Hematopoietic multipotent progenitor cell (in vitro differentiated cells): Measurements from ENCODE around the gene LIPE. TPM values are rescaled to one million over a fixed set of nuclear protein-coding genes. Genes with fewer than 3 reads are reported as not detected.

Experiments
- DNase-seq, 3 donors: peaks; one replicate each; pipeline ENCODE4 v3.0.0-alpha.2; 2011 to 2015; ENCODE audit warnings: low read depth in 2 of 3, low spot score in 2 of 3
- total RNA-seq: library from RNA; depleted of rRNA; stranded (reverse); fragments of >200 nt; gene quantifications from one replicate; pipeline ENCODE4 v1.2.3, GENCODE V29; 2012

Gene LIPE
- total RNA-seq, 1 donor, result 9.2 TPM

DNA sequence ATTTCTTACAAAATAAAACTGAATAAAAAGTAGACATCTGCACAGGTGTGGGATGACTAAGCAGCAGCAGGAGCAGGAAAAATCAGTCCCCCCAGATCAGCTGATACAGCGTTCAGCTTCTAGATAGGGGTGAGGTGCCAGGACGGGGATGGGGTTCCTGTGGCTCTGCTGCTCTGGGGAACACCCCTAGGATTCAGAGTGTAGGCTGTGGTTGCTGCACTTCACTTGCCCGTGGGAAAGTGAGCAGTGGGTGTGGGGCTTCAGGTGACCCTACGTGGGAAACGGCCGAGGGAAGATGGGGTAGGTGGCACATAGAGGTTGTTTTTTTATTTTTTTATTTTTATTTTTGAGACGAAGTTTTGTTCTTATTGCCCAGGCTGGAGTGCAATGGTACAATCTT is 18.8 kb upstream of the LIPE start:
- no peak for DNase-seq

DNA sequence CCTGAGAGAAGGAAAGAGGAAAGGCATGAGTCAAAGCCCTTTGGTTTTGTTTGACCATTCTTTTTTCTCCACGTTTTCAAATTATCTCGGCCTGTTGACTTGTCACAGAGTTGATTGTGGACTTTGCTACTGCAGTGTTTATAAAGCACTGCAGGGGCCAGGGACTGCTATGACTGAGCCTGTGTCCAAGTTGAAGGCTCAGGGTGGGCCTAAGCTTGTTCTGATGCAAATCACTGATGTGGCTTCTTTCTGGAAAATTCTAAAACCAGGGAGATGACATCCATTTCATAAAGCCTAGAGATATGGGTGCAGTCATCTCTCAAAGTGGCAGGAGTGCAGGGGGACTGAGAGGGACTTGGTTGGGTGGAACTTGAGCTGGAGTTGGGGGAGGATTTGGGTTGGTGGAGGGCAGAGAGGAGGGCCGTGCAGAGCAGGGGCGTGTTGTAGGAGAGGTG is 16.8 kb upstream of the LIPE start:
- DNase-seq, result no peak

DNA sequence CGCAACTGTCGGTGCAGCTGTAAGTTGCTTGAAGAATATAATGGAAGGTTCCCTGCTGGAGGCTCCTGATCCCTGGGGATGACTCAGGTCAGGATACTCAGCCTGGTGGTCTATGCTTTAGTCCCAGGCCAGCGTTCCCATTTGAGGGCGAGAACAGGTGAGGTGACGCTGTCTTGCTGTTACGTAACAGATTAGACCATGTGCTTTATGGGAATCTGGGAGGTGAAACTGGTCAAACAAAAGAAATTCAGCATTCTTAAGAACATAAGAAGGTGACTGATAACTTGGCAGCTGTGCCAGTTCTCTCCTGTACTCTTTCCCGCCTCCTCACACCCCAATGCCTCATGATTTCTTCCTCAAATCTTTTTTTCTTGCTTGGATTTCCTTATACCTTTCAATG is 15.6 kb upstream of the LIPE start, which contains the start of gene CXCL17:
TSS of gene CXCL17 (minus strand) at position 114 of the 400 bp plus-strand sequence. CDS start 114 bp downstream, outside the sequence.
- DNase-seq, result no peak

DNA sequence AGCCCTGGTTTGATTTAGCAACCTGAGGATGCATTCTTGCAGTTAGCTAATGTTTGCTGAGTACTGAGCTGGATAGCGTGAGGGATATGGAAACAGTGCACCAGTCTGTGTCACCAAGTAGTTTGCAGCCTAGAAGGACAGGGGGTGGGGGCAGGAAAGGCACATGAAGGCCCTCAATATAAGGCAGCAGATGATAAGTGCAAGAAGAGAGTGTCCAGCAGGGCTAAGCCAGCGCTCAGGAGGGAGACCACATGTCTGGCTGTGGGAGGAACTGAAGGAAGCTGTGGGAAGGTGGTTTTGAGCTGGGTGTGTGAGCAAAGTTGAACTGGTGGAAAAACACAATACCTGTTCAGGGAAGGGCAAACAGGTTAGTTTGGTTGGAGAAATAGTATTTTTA is 13.9 kb upstream of the LIPE start:
- peak in 2 of 3 donors; percentile 31 to 57 for DNase-seq

DNA sequence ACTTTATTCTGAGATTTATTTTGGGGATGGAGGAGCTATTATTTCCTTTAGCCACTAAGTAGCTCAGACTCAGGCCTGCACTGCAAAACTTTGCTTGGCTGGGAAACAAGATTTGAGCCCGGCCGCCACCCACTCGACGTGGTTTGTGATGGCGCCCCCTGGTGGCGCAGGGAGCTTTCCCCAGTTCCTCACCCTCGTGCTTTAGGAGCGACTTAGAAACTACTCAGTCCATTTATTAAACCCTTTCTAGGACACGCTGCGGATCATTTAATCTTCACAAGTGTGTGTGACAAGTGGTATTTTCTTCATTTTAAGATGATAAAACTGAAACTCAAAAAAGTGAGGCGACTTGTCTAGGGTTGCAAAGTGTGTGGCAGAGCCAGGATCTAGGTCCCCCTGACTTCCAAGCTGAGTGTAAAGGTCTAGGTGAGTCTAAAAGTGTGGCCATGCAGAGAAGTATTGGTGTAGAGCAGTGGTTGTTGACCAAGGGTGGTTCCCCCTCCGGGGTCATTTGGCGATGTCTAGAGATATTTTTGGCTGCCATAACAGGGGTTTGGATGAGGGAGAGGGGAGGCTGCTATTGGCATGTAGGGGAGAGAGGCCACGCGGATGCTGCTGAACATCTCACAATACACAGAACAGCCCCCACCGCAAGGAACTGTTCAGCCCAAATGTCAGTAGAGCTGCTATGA is 13.3 kb upstream of the LIPE start:
- DNase-seq, result peak; percentile 76 to 85 (median 77)

DNA sequence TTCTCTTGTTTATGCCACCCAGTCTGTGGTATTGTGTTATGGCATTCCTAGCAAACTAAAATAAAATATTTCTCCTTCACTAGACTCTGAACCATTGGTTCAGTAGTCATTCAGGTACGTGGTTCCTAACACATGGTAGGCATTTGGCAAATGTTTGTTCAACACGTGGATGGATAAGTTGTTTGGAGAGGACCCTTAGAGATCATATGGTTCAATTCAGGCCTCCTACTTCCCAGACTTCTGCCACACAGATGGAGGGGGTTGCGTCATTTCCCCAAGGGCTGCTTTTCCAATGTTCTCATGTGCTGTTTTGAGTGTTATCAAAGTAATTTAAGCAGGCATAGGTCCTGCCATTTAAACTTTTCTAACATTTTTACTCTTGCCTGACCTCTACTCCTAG is 8.8 kb upstream of the LIPE start:
- DNase-seq, result no peak

DNA sequence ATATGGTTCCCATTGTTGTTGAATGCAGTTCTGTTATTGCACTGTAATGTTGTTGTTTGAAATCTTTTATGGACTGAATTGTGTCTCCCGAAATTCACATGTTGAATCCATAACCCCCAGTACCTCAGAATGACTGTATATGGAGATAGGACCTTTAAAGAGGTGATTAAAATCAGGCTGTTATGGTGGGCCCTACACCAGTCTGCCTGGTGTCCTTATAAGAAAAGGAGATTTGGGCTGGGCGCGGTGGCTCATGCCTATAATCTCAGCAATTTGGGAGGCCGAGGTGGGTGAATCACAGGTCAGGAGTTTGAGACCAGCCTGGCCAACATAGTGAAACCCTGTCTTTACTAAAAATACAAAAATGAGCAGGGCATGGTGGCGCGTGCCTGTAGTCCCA is 8.1 kb upstream of the LIPE start:
- DNase-seq, result no peak

DNA sequence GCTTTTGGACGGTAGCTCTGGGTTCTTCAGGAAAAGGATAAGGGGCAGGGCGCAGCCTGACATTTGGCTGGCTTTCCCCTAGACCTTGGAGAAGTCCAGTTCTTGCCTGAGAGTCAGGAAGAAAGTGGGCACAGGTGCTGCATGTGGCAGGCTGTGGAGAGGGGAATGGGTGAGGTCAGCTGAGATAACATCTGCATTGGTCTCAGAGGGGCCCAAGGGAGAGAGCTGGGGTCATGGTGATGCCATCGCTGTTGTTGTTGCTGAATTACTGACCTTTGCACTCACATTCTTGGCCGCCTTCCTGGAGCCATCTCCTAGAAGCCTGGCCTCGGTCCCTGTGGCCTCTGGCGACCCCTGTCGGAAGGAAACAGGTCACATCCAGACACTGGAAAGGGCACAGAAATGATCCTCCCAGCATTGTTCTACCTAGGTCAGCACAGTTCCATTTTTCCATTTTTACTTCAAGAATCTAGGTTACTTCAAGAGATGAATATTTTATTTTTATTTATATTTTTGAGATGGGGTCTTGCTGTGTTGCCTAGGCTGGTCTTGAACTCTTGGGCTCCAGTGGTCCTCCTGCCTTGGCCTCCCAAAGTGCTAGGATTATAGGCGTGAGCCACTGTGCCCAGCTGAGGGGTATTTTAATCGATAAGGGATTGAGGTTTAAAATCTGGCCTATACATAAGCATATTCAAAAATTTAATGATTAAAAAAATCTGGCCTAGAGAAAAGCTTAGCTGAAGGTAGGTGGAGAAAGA is 6.5 kb upstream of the LIPE start:
- DNase-seq, result peak in 2 of 3 donors; percentile 43 to 63

DNA sequence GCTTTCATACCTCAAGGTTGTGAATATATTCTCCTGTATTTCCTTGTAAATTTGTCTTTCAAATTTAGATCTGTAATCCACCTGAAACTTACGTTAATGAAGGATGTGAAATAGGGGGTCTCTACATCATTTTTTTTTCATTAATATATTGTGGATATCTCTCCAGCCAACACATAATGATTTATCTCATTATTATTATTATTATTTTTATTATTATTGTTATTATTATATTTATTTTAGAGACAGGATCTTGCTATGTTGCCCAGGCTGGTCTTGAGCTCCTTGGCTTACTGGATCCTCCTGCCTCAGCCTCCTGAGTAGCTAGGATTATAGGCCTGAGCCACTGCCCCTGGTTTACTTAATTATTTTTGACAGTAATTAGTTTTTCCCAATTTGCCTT is 4.3 kb upstream of the LIPE start:
- no peak for DNase-seq

DNA sequence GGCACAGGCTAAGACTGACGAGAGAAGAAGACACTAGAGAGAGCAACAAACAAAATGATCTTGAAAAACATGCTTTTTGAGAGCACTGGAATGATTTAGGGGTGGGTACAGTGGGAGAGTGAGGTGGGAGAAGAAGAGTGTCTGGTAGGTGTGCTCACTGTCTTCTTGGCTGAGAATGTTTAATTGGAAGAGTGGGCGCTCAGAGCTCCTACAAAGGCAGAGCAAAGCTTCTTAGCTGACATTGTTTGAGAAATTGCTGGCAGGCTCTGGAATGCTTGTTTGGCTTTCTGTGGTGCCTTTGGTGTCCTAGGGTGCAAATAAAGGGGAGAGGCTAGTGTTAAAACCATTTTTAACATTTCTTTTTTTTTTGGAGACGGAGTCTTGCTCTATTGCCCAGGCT is 1.5 kb upstream of the LIPE start:
- DNase-seq, result no peak

DNA sequence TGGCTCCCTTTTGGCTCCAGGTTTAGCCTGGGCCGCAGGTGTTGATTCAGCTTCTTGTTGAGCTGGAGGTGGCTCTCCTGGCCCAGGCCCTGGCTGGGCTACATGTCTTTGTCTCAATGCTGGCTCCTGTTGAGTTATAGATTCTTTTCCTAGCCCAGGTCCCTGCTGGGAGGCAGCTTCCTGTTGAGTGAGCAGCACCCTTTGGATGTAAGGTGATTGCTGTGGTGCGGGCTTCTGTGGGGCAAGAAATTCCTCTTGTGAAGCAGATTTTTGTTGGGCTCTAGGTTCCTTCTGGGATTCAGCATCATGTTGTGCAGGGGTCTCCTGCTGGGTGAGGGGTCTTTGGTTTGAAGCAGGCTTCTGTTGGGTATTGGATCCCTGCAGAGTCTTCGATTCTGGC is 545 bp downstream of the LIPE start:
- no peak for DNase-seq

DNA sequence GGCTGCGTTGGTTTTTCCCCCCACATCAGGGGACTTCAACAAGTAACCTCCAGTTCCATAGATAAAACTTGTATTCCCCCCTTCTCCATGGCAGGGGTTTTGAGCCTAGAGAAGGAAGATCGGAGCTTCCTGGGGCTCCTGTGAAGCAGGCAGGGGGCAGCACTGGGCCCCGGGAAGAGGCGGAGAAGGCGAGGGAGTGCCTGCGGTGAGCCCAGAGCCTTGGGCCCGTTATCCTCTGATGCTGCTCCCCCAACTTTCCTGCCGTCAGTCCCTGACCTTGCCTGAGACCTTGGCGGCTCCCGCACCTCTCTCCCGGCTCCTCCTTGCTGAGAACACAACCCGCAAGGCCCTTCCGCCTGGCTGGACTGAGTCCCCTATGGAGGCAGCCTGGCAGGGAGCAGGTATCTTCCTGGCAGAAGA is 2.5 kb downstream of the LIPE start:
- DNase-seq, result no peak

DNA sequence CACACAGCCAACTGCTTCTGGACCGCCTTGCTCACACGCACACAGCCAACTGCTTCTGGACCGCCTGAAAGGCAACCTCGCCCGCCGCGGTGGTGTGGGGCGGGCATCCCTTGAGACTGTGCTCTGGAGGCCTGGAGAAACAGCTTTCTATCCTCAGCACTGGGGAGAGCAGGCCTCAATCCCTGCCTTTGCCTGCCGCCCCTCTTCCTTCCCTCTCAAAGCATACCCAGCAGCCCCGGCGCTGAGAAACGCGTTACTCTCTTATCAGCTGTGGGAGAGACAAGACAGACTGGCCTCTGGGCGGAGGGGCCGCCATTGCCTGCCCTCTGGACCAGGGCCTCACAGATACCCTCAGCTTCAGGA is 2.9 kb downstream of the LIPE start:
- no peak for DNase-seq

DNA sequence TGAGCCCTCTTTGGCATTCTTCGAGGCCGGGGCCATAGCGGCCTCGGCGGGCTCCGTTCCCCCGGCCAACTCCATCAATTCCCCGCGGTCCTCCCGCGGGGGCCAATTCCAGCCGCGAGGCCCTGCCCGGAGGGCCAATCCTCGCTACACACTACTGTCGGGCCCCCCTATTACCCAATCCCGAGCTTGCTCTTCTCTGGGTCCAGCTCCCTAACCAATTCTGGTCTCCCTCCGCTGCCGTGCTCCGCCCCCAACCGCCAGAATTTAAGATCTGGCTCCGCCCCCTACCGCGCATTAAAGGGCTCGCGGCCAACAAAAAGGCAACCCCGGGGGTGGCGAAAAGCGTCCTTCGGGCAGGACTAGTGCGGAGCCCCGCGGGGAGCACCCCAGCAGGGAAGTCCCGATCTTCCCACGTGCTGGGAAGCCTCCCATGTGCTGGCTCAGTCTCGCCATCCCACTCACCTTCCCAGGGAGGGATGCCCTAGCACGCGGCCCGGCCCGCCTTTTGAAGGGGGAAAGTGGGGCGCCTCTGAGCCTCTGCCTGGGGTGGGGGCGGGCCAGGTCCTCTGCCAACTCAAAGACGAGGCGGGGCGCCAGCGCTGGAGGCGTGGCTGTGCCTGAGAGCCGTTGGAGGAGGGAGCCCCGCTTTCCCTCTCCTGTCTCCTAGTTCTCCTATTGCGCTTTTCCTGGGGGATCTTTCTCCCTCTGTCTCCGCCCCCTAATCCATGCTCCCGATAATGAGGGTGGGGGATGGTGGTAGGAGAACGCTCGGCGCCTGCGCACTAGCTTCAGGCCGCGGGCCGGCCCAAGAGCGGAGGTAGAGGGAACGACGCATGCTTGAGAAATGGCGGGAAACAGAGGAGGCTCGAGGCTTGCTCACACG is 3.5 kb downstream of the LIPE start:
- peak; percentile 84 to 95 (median 91) for DNase-seq

DNA sequence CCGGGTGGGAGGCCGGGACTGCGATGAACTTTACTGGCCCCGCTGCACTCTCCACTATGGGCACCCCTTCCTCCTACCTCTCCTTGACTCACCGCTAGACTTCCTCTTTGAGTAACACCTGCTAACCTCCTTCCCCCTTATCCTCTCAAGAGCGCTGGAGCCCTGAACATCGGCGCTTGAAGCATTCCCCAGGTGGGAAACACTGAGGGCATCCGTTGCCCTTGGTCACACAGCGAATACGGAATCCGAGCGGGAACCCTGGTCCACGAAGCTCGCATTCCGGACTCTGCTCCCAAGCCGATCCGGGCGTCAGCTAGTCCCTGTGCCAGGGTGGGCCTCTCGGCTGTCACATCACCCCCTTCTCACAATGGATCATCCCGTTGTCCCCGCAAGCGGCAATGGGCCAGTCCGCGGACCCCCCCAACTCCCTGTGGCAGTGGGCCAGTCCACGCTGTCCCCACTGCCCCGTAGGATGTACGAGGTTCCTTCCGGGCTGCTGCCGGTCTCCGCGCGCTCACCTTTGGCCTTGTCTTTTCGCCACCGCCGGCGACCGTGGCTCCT is 4.2 kb downstream of the LIPE start:
- peak in 2 of 3 donors; percentile 65 to 67 for DNase-seq

DNA sequence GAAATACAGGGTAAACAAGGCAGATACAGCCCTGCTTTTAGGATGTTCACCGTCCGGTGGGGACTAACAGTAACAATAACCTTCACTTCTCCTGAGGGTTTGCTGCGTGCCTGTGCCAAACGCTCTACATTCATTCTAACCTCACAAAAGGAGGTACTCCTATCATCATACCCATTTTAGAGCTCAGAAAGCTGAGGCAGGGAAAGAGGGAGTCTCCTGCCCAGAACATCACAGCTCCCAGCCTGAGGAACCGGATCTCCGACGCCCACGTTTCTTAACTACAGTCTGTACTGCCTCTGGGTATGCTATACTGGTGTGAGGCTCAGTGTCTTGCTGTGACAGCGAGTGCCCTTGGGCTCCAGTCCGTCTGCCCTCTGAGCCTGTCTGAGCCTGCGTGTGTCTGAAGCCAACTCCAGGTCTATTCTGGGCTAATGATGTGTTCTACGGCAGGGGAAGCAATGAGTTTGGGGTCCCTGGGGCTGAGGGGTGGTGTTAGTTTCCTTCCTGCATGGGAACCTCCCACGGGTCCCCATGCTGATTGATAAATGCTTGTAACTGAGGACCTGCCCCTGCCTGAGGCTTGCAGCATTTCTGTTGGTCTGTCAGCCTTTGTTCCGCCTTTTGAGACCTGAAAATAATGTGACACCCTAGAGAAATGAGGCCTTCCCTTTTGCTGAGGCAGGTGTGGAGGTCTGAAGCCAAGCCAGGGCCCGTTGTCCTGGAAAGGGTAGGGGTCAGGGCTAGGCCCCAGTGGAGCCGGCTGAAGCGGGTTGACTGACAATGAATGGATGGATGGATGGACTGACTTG is 4.9 kb downstream of the LIPE start:
- peak in 1 of 3 donors; percentile 54 for DNase-seq

DNA sequence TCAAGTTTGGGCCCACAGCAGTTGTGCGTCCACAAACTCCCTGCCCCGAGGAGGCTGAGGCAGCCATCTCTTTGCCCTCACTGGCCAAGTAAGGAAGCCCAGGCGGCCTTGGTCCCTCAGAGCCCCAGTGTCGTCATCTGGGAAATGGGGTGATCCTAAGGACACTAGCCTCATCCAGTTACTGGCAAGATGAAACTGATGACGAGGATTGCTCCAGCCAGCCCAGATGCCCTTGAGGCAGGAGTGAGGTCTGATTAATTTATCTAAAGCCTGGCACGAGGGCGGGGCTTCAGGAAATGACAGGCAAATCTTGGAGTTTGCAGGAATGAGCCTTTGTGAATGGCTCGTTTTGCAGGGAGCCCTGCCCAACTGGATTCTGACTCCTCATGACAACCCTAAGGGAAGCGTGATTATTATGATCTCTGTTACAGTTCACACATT is 5.6 kb downstream of the LIPE start:
- DNase-seq, result no peak

DNA sequence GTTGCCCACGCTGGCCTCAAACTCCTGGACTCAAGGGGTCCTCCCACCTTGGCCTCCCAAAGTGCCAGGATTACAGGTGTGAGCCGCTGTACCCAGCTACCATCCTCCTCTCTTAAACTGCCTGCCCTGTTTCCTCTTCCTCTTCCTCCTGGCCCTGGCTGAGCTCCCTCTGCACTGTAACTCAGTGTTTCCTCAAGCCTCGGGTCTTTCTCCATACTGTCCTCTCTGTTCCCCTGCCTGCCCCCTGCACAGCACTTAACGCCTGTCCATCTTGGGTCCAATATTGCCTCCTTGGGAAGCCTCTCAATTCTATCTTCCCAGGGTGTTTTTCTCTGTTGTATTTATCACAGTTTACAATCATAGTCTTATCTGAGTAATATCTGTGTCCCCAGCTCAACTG is 6.1 kb downstream of the LIPE start:
- no peak for DNase-seq

DNA sequence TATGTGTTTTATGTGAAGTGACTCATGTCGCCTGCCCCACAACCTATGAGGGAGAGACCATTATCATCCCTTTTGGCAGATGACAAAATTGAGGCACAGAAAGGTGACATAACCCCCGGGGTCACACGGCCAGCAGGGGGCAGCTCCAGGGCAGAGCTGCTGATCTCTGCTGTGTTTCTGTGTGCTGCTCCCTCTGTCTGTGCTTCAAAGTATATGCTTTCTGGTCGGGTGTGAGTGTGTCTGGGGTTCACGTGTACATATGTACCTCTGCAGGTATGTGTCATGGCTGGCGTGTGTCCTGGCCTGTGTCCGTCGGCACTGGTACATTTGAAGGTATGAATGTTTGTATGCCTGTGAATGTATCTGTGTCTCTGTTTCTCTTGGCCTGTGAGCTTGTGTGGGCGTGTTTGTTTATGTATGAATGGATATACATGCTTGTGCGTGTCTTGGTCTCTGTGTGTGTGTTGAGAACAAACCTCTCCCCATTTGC is 7.1 kb downstream of the LIPE start:
- peak; percentile 50 to 61 (median 57) for DNase-seq

DNA sequence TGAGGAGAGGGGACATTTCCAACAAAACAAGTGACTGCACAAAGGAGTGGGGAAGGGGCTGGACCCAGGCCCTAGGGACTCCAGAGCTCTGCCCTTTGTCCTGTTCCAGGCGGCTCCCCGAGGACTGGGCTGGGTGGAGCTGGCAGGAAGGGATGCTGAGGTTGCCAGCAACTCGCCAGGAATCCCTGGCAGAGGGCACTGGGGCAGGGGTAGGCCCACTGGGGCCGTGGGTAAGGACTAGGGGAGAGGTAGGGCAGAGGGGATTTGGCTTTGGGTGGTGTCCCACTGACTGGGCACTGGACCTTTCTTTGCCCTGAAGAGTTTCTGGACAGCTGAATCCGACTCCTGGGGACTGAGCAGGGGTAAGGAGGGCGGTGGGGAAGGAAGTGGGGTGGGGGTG is 7.9 kb downstream of the LIPE start:
- DNase-seq, result no peak
